Bone marrow (tissue), 2 donors: Measurements from ENCODE around the gene LRRTM3.

Source experiments
- DNase-seq, 2 donors: peaks; one replicate each; lab custom pipeline; 2025; lab: John Stamatoyannopoulos, UW

The LRRTM3 gene

DNA sequence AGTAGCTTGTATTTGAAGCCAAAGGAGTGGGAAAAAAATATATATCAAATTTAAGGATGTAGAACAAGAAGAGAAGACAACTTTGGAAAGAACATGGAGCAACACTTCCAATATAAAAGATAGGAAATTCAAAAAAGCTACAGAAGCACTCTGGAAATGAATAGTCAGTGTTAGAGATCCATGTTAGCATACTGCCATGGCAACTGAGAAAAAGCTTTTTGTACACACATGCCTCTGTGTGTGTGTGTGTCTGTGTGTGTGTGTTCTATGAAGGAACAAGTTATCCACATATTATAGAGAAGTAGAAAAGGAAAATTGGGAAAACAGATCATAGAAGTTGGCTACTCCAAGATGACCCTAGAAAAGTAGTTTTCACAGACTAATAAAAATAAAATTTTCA lies 96.3 kb downstream of the LRRTM3 start:
- no peak for DNase-seq

DNA sequence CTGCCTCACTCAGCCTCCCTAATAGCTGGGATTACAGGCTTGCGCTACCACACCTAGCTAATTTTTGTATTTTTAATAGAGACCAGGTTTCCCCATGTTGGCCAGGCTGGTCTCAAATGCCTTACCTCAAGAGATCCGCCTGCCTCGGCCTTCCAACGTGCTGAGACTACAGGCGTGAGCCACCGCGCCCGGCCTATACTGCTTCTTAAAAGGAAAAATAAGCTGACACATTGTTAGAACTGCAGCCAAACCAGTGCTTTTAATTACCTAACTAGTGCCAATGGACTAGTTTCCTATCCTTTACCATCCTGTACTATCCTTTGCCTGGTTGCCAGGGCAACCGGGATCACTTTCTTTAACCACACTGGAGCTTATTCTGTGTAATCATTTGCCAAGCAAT lies 108.0 kb downstream of the LRRTM3 start:
- no peak for DNase-seq

DNA sequence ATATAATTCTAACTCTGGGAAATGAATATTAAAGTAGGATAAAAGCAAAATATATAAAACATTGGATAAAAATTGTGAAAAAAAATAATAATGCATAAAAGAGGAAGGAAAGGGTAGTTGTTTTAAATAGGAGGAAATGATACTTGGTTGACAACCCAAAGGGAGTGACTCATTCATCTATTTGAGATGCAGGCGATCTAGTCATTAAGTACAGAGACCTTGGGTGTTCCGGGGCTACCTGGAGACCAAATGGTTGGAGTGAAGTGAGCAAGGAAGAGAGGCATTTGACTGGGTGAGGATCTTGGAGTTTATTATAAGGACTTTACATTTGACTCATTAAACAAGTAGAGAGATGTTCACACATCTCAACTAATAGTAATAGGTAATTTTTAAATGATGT lies 111.0 kb downstream of the LRRTM3 start:
- no peak for DNase-seq

DNA sequence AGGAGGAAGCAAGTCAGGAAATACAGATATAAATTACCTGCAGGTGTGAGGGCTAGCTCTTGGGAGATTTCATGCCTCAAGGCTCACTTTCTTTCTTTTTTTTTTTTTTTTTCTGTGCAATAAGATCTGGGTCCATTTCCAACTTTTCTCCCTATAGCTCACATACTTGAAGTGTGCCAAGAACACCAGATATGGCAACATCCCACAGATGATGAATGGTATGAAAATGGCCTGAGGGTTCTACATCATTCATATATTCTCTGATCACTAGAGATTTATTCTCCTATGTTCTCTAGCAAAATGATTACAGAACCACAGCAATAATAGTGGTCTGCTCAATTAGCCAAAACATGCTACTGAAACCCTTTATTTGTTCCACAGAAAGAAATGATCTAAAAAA lies 117.2 kb downstream of the LRRTM3 start:
- no peak for DNase-seq

DNA sequence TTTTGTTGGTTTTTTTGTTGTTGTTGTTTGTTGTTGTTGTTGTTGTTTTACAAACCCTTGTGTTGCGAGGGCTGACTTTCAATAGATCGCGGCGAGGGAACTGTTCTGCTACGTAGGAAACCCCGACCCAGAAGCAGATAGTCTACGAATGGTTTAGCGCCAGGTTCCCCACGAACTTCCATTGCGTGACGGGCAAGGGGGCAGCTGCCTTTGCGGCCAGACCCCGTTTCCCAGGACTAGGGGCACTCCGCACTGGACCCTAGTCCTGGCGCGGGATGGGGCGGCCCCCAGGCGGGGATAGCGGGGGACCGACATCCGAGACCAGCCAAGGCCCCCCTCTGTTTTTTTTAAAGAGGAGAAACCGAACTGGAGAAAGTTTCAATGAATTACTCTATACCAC lies 119.6 kb downstream of the LRRTM3 start:
- DNase-seq = no peak

DNA sequence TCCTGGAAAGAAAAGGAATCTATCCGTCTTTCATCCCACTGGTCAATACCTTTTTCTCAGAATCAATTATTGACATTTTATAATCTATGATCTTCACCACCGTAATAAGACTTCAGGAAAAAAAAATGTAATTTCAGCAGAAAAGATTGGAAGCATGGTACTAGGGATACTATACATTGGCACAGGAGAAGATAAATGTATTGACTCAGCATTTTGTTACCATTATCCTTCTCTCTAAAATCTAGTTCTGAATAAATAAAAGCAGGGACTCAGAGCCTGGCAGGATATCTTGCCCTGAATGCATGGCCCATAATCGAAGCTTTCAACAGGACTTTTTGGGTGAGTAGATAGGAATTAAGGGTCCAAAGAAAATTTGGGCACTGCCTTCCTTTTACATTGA lies 120.7 kb downstream of the LRRTM3 start:
- no peak for DNase-seq

DNA sequence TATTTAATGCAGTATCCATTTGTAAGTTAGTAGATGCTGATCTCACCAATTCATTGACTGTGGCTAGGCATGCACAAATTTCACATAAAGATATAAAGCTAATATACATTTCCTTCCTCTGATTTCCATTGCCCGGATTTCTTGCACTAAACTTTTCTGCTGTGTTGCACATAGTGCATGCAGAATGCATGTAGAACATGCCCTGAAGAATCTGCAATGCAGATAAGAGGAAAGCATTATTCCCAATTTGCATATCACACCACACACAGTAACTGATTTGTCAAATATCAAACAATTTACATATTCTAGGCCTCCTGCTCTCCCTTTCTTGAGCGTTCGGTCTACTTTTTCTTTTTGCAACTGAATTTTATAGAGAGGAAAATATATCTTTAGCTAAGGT lies 124.2 kb downstream of the LRRTM3 start:
- DNase-seq = no peak

DNA sequence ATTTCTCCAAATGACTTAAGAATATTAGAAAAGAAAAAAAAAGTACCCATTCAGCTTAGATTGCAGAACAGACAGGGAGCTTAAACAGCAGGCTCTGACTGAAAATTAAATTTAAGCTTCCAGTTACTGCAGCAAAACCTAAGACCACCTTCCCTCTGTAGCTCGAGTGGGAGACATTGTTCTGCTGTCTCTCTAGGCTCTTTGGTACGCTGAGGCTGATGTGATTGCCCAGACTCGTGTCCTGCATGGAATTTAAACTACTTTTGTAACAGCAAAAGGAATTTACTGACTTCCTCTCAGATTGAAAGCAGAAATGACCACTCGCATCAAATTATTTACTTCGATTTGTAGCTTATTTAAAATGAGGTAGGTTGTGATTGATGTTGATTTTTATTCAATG lies 124.6 kb downstream of the LRRTM3 start:
- no peak for DNase-seq

DNA sequence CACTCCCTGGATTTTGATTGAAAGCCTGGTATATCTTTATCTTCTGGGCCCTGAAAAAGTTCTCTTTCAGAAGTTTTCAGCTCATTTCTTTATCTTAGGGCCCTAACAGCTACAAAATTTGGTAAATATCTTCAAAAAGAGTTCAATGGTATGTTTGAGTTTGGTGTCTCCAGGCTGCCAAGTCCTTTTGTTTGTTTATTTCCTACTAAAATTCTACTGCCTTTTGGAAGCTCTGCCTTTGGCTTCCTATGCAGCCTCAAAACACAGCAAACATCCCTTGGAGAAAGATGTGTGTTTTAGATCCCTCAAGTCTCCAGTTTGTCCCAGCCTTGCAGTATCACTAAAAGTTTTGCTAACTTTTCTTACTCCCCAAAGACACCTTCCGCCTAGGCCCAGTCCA lies 146.8 kb downstream of the LRRTM3 start:
- no peak for DNase-seq

DNA sequence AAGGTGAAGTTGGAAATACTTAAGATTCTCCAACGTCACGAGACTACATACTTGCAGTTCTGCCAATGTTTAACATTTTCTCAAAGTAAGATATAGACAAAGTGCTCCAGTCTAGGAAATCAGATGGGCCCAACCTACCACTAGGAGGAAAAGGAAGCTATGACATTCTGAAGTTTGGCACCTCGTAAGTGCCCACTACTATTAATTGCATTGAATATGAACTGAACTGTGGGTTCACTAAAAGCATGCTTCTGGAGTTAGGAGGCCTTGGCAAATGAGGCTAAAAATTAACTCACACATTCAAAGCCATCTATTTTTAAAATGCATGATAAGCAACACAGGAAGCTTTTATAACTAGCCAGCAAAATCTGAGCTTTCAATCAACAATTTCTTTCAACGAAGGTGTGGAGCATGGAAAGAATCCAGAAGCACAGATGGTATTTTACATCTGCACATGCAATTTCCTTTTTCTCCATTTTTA lies 149.7 kb downstream of the LRRTM3 start:
- no peak for DNase-seq

DNA sequence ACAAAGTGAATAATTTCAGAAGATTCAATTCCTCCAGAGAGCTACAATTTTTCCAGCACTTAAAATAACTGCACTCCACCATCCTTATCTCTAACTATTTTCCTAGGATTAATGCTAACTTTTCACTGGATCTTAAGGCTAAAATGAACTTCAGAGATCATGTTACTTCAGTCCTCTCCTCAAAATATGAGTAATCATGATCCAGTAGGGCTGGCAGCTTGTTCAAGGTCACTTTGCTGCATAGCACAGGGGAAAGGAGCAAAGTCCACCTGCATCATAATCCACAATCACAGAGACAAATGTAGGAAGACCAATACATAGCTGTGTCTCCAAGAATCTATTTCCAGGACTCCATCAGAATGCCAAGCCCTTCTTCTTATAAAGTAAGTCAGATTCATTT lies 150.3 kb downstream of the LRRTM3 start:
- DNase-seq = no peak

DNA sequence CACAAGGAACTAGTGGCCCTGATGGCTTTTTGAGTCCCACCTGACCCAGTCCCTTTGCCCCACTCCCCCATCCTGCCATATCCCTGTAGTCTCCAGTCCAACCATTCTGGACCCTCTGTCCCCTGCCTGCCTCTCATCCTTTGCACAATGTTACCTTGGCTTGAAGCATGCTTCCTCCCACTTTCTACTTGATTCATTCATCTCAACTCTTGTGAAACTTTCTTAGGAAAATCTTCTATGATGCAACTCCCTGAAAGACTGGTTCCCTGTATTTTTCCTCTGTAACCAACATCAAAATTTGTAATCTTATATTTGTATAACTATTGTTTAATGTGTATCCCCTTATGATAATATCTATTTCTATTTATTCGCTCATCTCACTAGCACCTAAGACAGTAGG lies 151.5 kb downstream of the LRRTM3 start:
- DNase-seq = no peak

DNA sequence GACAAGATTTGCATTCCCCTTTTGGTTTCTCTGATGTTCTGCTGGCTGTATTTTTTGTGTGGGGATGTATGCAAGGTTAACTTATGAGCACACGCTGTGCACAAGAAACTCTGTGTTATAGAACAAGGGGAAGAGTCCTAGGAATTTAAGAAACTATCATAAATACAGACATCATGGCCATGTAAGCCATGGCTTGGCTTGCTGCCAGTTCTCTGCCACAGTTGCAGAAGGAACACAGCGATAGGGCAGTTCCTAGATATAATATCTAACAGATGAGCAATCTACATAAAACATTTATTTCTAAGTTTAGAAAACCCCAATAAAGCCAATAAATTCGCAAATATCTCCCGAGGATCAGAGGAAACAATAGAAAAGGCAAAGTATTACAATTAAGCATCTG lies 153.3 kb downstream of the LRRTM3 start:
- DNase-seq = no peak

DNA sequence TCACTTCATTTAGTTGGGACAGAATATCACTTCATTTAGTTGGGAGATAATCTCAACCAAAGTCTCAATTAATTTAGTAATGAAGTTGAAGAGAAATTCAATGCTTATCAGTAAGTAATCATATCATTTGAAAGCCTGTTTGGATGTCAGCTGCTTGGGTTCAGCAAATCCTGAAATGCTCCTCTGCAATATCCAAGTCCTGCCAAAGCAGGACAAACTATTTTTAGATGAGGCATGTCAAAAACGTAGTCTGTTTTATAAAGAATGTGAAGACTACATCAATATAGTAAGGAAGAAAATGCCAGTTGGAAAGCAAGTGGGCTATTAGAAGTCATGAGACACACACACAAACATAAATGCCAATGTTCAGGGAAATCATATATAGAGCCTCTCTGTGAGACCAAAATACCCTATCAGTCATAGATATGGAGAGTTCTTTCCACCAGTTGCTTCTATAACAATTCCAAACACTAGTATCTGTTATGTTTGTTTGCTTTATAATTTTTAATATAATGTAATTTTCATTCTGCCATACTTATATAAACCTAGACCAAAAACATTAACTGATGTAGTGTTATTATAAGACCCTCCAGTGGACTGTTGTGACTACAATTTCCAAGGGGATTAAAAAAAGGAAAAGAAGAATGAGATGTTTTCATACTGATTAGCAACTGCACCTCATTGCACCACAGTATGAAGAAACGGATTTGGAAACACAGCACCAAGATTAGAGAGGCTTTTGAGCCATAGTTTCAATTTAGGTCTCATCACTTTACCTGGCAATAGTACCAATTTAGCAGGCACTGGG lies 160.7 kb downstream of the LRRTM3 start:
- DNase-seq = no peak

DNA sequence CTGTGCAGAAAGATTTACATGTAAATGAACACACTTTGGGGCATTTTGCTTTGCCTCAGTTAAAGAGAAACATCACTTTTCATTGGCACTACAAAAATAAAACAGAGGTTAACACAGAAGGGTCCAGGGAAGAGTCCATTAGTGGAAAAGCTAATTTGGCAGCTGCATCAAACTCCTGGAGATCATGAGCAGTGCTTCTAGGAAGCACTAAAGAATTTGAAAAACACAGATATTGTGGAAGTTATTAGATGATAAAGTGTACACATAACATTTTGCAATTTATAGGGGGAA lies 161.2 kb downstream of the LRRTM3 start:
- no peak for DNase-seq

DNA sequence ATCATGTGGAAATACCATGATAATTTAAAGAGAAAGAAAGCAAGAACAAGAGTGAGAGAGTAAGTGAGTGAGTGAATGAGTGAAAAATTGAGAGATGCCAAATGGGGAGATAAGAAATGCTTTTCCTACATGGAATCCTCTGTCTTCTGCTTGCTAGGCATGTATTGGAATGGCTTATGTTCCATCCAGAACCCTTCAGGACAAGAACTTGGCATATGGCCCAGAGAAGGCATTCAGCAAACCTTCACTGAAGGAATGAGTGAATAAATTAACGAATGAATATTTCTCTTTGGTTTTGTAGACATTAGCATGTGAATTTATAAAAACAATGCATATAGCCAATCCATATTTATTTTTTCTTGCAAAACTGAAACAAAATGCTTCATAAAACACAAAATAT lies 162.2 kb downstream of the LRRTM3 start:
- no peak for DNase-seq

DNA sequence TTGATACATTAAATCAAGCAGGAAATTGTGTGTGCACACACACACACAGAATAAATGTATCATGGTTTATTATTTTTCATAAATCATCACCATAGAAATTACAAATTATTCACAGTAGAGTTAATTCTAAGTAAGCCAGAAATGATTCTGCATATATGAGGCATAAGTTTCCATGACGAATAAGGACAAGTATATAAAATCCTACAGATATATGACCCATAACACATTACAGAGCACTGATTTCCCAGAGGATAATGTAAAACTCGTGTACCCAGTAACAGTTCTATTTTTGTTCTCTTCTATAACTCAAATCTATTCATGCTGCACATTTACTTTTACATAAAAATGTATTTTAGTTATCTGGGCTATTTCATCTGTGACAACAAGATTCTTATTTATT lies 169.7 kb downstream of the LRRTM3 start:
- DNase-seq = no peak

DNA sequence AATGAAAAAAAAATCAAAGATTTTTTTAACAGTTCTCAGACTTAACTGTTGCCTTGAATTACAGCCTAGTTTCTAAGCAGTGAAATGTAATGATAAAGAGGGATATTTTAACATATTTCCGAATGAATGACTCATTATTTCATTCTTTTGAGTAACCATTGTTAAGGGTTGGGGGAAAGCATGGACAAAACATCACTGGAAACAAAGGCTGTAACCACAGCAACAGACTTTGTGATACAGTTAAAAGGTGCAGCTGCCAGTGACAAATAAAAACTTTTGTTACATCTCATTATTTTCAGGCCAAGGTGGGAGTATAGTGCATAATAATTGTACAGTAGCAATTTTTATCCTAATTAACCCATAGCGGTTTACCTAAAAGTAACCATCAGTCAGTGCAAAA lies 172.6 kb downstream of the LRRTM3 start:
- no peak for DNase-seq

DNA sequence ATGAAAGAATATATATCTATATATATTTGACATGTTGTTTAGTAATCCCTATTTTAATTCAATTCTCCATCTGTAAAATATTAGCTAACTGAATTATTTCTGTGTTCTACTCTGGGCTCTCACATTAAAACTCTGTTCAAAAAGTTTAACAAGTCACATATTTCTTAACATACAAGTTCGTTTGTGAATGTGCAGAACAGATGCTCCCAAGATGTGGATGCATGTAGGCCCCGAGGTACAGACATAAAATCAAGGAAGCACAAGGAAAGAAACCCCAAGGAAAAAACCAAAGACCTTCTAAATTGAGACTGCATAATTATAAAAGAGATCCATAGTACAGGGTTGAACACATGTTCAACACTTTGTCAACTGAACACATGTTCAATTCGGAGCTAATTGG lies 175.1 kb downstream of the LRRTM3 start:
- no peak for DNase-seq

DNA sequence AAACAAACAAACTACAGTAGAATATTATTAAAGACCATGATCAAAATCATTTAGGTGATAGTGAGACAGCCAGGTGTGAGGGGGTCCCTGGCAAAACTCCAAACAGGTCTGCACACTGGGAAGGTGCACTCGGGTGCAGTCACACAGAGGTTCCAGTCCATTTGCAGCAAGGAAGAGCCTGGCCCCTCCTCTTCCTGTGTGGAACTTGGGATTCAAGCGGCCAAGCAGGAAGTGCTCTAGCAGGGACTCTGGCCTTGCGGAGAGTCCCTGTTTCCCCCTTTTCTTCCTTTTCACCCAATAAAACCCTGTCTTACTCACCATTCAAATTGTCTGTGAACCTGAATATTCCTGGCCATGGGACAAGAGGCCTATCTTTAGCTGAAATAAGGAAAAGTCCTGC lies 181.8 kb downstream of the LRRTM3 start:
- DNase-seq = no peak

DNA sequence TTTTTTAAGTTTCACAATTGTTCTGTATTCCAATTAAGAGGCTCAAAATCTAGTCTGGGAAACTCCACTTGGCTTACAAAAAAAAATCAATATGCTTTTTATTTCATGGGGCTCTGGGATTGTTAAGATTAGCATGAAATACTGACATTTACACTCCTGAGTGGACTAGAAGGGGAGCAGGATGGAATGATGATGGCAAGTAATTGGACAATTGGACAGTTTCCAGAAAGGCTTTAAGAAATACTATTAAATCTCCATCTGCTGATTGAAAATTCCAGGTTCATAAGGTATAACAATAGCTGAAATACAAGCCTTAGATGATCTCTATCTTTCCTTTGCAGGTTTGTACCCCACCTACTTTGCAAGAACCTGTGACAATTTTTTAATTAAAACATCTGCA lies 184.4 kb downstream of the LRRTM3 start:
- no peak for DNase-seq

DNA sequence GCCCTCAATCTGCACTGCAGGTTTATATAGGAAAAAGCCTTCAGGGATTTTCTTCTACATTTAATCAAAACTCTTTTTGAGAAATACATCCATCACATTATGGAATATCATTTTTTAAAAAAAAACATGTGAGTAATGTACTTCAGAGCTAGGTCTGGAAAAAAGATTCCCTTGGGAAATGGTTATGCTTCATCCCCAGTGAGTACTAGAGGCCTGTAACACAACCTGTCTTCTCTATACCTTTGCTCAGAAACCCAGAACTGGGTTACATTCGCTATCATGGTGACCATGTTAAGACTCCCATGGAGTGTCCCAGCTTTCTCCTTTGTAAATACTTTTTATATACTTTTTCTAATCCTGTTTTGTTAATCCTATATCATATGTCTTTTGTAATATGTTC lies 186.9 kb downstream of the LRRTM3 start:
- no peak for DNase-seq

DNA sequence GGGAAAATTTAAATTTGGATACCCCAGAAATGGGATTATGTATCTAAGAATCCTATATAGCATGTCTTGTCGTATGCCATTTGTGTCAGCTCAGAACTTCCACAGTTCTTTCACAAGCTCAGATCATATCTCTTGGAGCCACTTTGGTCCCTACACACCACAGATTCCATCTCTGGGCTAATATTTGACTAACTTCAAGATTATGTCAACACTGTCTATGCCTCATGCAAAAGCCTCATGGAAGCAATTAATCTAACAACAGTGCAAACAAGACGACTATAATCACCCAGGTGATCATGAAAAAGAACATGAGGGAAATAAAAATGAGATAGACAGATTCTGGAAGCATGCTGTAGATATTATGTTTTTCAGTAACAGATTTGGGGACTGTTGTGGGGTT lies 189.1 kb downstream of the LRRTM3 start:
- no peak for DNase-seq

DNA sequence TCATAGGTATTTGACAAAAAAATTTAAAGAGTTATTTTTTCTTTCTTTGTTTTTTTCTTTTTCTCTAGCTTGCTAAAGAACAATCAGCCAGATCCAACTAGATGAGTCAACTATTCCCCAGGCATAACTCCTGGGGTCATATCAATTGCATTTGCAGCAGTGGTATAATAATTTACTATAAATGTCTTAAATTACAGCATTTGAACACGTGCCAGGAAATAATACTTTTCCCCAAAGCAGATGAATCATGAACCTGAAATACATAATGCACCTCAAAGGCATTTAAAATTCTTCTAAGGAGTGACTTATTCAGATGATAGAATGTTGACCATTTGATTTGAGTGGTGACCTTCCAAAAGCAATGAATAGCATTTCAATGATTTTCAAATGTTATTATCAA lies 190.1 kb downstream of the LRRTM3 start:
- no peak for DNase-seq

DNA sequence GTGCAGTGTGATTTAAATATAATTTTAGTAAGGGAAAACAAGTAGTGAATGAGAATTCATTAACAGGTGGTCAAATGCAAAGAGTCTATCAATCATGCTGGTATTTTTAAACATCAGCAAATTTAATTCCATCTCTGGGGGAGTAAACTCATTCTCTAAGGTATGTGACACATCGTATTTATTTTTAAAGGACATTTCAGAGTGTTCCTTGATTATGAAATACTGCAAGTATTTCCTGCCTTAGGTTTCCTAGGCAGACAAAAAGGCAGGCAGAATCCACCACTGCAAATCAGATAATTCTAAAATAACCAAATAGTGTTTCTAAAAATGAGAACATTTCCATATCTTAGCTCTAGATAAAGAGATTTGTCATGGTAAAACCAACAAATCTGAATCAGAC lies 193.8 kb downstream of the LRRTM3 start:
- no peak for DNase-seq
